Skin of body (tissue), 3 donors: ENCODE results near the gene UBE2M. TPM values are rescaled to one million over a fixed set of nuclear protein-coding genes. Genes with fewer than 3 reads are reported as not detected.
"Not testable (repeated sequence)": the region's sequence is repeated elsewhere in the genome, so short reads cannot be mapped to it uniquely, and the experiment has no call there.

ENCODE experiments used
- DNase-seq: peaks from one replicate; lab custom pipeline; 2025; lab: John Stamatoyannopoulos, UW
- small RNA-seq: library from RNA; depleted of rRNA; stranded (forward); fragments of <200 nt; gene quantifications from one replicate; pipeline ENCODE3, GENCODE V24; 2014; ENCODE audit warnings: low replicate concordance
- total RNA-seq: library from RNA; depleted of rRNA; stranded (reverse); fragments of >200 nt; gene quantifications from one replicate; pipeline ENCODE4 v1.2.3, GENCODE V29; 2014

The UBE2M gene
- total RNA-seq, 1 donor from 2014 or later: 42.7 TPM

- DNase-seq: peak; percentile 67
Measured at GRCh38 chr19:58513694-58514563, 44.5 kb downstream of the UBE2M start.

DNA sequence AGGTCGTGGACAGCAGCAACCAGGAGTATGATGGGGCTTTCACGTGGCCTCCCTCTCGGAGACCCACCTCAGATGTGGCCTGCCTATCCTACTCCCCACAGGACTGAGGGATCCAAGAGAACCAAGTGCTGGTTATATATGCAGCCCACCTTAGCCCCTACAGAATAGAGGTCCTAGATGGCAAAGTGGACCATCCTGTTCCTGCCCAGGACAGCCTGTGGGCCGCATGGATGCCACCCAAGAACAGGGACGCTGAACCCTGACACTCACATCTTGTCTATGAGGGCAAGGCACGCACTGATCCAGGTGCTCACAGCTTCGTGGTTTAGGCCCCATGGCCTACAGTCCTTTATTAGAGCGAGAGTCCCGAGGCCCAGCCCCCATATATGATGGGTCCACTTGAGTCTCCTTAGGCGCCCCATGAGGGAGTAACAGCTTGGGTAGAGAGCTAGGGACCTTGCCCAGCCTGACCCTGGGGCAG lies 45.2 kb downstream of the UBE2M start:
- no peak for DNase-seq

- DNase-seq: no peak
Measured at GRCh38 chr19:58511353-58512208, 46.8 kb downstream of the UBE2M start, which contains the start of gene SLC27A5. TSS of gene SLC27A5 (minus strand) at chr19:58511992. CDS start at chr19:58511955, 37 bp downstream.

DNA sequence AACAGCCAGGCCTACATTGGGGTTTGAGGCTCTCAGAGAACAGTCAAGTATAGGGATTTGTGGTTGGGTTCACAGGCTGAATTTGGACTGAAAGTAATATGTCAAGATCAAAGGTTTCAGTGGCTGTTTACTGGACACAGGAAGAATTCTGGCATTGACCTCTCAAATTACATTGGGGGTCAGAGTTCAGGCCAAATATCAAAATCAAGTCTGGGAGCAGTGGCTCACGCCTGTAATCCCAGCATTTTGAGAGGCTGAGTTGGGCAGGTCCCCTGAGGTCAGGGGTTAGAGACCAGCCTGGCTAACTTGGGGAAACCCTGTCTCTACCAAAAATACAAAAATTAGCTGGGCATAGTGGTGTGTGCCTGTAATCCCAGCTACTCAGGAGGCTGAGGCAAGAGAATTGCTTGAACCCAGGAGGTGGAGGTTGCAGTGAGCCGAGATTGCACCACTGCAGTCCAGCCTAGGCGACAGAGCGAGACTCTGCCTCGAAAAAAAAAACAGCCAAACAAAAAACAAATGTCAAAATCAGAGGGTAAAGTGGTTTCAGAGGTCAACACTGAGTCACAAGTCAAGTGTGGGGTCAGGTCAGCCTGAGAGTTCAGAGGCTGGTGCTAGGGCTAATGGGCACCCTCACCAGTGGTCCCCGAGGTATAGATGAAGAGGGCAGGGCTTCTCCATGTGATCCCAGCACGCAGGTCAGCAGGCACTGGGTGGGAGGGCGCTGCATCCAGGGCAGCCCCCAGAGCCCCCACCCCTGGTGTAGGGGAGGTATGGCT lies 48.1 kb downstream of the UBE2M start:
- DNase-seq: no peak

- no peak for DNase-seq
Measured at GRCh38 chr19:58509731-58510083, 48.7 kb downstream of the UBE2M start.

DNA sequence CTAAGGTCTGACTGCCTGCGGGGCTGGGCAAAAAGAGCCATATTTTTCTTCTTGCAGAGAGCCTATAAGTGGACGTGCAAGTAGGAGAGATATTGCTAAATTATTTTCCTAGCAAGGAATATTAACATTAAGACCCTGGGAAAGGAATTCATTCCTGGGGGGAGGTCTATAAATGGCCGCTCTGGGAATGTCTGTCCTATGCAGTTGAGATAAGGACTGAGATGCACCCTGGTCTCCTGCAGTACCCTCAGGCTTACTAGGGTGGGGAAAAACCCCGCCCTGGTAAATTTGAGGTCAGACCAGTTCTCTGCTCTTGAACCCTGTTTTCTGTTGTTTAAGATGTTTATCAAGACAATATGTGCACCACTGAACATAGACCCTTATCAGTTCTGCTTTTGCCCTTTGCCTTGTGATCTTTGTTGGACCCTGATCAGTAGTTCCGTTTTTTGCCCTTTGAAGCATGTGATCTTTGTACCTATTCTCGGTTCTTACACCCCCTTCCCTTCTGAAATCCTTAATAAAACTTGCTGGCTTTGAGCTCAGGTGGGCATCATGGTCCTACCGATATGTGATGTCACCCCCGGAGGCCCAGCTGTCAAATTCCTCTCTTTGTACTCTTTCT lies 50.7 kb downstream of the UBE2M start:
- not testable (repeated sequence) for DNase-seq

Small RNA genes within 50 kb of the gene (small RNA-seq; reads per million reads assigned to genes)
- 0.09 reads per million for gene MIR6807
- not detected for gene RN7SL525P

Other genes starting within 250 kb of the UBE2M start
- 2.8 TPM for gene ZSCAN22, start 231.6 kb downstream of the UBE2M start, total RNA-seq
- gene A1BG, start 205.1 kb downstream of the UBE2M start, total RNA-seq: 5.1 TPM
- gene ZNF497, start 195.9 kb downstream of the UBE2M start, total RNA-seq: 1.6 TPM
- gene ZNF837, start 177.6 kb downstream of the UBE2M start, total RNA-seq: 0.69 TPM
- 1,739 TPM for gene RPS5, start 171.3 kb downstream of the UBE2M start, total RNA-seq
- gene RNF225, start 163.0 kb downstream of the UBE2M start, total RNA-seq: 0.99 TPM
- 8.4 TPM for gene ZNF584, start 150.0 kb downstream of the UBE2M start, total RNA-seq
- 3.6 TPM for gene ZNF132, start 118.5 kb downstream of the UBE2M start, total RNA-seq
- gene ZNF324B, start 107.0 kb downstream of the UBE2M start, total RNA-seq: 5.6 TPM
- 9.5 TPM for gene ZNF324, start 91.5 kb downstream of the UBE2M start, total RNA-seq
- 4.6 TPM for gene ZNF446, start 82.3 kb downstream of the UBE2M start, total RNA-seq
- 4.4 TPM for gene SLC27A5, start 46.6 kb downstream of the UBE2M start, total RNA-seq
- gene ZBTB45, start 38.8 kb downstream of the UBE2M start, total RNA-seq: 3.7 TPM
- gene TRIM28, start 14.5 kb downstream of the UBE2M start, total RNA-seq: 214 TPM
- 49.3 TPM for gene CHMP2A, start 3.5 kb downstream of the UBE2M start, total RNA-seq
- gene MZF1, start 14.7 kb upstream of the UBE2M start, total RNA-seq: 11.0 TPM